ENCODE data around the gene PCCA.
"Not testable (repeated sequence)": the region's sequence is repeated elsewhere in the genome, so short reads cannot be mapped to it uniquely, and the experiment has no call there.

Gene PCCA

GRCh38 chr13:100096526-100096925 is 7.6 kb downstream of the PCCA start:
- no peak overlapping the region for H3K4me3 ChIP-seq (ENCODE audit: low read depth, low read length)

GRCh38 chr13:100097821-100098220 is 8.9 kb downstream of the PCCA start:
- H3K4me3 ChIP-seq (ENCODE audit: low read depth, low read length), result no peak overlapping the region

DNA sequence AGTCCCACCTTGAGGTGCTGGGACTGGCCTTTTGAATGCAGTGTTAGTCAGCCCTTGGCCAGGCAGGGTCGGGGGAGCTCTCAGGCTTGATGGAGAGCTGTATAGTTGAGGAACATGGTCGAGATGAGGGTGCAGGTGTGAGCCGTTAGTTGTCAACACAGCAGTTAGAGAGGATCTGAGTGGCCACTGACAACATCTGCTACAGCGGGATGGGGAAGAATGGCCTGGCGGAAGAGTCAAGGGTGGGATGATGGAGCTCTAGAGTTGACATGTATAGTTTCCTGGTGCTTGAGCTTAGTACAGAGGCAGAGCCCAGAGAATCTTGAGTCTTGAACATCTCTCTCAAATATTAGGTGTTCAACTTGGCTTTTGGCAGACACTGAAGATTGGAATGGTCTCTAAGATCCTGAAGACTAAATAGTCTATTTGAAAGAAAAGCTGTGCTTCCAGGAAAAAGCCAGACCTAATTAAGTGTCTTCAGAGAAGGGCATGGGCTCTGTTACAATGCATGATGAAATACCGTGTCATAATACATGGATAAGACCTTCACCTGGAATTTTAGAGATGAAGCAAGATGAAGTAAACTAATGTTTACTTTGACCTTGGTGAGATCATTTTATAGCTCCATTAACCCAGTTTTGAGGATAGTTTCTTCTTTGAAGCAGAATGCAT is 9.7 kb downstream of the PCCA start:
- no peak overlapping the region for H3K4me3 ChIP-seq (ENCODE audit: low read depth, low read length)

- not testable (repeated sequence) for H3K4me3 ChIP-seq (ENCODE audit: low read depth, low read length)
Measured at GRCh38 chr13:100099117-100099445, 10.2 kb downstream of the PCCA start.

- H3K4me3 ChIP-seq (ENCODE audit: low read depth, low read length), result no peak overlapping the region
Measured at GRCh38 chr13:100100115-100100879, 11.4 kb downstream of the PCCA start.

DNA sequence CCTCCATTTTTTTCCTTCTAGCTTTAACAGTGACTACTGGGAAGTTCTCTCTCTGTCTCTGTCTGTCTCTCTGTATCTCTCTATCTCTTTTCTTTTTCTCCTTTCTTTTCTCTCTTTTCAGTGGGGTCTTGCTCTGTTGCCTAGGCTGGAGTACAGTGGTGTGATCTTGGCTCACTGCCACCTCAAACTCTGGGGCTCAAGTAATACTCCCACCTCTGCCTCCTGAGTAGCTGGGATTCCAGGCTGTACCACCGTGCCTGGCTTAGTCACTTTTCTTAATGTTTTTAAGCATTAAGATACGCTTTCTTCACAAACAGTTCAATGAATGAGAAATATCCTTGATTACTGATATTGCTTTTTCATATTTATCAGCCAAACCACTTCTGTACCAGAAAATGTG is 13.1 kb downstream of the PCCA start:
- H3K4me3 ChIP-seq (ENCODE audit: low read depth, low read length), result no peak overlapping the region

DNA sequence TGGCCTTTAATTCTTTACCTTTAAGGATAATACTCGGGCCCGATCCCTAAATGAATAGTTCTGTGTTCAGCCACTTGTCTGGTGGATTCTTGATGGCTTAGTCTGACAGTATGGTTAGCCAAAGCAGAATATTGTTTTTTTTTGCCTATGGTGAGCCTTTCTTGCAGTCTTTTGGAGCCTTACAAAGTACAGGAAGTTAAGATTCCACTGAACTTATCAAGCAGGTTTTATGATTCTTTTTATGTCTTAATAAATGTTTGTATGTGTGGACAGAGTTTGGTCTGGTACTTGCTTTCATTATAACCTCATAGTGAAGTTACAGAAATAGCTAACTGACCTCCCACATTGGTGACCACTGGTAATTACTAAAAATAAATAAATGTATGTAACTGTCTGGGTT is 17.1 kb downstream of the PCCA start:
- no peak overlapping the region for H3K4me3 ChIP-seq (ENCODE audit: low read depth, low read length)

DNA sequence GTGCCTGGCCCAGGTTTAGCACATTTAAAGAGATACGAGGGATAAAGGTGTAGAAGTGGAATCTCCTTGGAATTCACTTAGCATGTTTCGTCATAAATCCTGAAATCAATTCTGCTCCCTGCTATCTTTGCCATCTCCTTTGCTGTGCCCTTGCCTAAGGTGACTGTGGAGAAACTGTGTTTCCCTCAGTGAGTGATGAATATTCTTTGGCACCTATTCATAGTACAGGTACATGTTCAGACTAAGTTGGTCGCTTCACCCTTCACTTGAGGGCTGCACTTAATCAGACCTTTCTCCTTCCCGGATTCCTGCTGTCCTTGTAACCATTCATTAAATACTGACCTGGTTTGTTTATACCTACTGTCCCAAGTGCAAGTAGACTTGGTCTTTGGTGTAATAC is 17.8 kb downstream of the PCCA start:
- no peak overlapping the region for H3K4me3 ChIP-seq (ENCODE audit: low read depth, low read length)

GRCh38 chr13:100108913-100109507 is 20.1 kb downstream of the PCCA start:
- H3K4me3 ChIP-seq (ENCODE audit: low read depth, low read length), result no peak overlapping the region

GRCh38 chr13:100110269-100110668 is 21.4 kb downstream of the PCCA start:
- H3K4me3 ChIP-seq (ENCODE audit: low read depth, low read length), result no peak overlapping the region

GRCh38 chr13:100112186-100112838 is 23.4 kb downstream of the PCCA start:
- H3K4me3 ChIP-seq (ENCODE audit: low read depth, low read length), result no peak overlapping the region

- no peak overlapping the region for H3K4me3 ChIP-seq (ENCODE audit: low read depth, low read length)
Measured at GRCh38 chr13:100115693-100116254, 26.9 kb downstream of the PCCA start.

DNA sequence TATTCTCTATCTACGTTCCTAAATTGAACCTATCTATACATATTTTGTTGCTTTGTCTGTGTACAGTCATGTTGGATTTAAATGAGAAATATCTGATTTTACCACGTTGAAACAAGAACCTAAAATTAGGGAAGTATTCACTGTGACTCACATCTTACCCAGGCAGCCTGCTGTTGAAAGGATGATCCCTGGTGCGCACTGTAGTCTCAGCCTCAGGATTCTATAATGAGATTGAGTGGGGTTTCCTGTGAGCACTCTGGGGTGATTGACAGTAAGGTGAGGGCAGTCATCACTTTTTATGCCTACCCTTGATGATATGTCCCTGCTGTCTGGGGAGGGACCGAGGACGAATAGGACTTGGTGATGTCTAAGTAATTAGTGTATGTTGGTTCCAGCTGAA is 35.4 kb downstream of the PCCA start:
- H3K4me3 ChIP-seq (ENCODE audit: low read depth, low read length), result no peak overlapping the region

DNA sequence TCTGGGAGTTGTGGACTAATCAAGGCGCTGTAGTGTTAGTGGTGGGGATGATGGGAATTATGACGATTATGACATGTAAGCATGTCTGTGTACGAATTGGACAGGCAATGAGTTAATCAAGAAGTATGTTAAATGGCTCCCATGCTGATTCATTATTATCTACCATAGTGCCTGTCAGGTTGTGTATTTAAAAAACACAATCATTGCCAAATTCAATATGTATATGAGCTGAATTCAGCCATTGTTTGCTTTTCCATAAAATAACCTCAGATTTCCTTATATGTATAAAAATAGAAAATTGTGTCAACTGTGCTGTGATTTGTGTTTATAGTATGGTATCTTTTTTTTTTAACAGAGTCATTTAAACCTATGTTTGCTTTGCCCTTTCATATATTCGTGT is 37.1 kb downstream of the PCCA start:
- H3K4me3 ChIP-seq (ENCODE audit: low read depth, low read length), result no peak overlapping the region

DNA sequence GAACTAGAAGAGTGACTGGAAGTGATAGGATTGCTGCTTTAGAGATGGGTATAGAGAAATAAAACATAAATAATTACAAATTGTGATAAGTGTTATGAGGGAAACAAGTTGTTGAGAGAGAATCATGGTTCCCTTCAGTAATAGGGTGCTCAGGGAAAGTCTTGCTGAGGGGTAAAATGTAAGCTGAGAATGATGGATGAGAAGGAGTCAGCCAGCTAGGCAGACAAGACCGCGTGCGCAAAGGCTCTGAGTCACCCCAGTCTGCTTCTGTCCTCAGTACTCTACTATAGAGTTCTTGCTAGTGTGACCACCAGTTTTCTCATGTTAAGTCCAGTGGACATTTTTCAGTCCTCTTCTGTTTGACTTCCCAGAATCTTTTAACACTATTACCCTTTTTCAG is 39.5 kb downstream of the PCCA start:
- H3K4me3 ChIP-seq (ENCODE audit: low read depth, low read length), result no peak overlapping the region

DNA sequence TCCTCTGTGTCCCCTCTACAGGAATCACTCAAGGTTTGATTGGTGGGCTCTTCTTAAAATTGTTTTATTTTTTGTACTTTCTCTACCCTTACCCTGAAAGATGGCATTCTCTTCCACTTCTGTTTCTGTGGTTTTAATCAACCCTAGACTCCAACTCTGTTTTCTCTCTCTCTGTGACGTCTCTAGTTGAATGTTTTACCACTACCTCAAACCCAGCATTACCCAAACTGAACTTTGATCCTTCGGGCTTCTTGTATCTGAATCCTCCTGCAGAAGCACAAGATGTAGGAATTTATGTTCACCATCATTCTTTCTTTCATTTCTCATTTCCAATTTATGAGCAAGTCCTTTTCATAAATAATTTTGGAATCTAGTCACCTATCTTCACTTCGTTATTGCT is 39.9 kb downstream of the PCCA start:
- H3K4me3 ChIP-seq (ENCODE audit: low read depth, low read length), result no peak overlapping the region

GRCh38 chr13:100129605-100130004 is 40.7 kb downstream of the PCCA start:
- H3K4me3 ChIP-seq (ENCODE audit: low read depth, low read length), result no peak overlapping the region

DNA sequence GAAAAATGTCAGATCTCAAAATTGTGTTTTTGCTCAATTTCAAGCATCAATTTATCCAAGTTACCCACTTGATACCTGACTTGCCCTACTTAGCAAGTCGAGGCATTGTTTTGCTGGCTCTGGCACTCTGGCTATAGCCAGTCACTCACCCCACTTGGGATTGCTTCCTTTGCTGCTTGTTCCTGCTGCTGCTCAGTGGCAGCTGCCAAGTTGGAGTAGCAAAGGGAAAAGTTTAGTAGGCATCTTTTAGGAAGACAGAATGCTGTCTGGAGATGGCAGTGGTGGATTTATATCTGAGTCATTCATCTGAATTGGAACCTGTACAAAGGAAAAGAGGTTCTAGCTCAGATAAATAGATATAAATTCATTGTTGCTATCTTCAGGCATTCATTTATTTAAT is 41.2 kb downstream of the PCCA start:
- no peak overlapping the region for H3K4me3 ChIP-seq (ENCODE audit: low read depth, low read length)

GRCh38 chr13:100130930-100131511 is 42.1 kb downstream of the PCCA start:
- no peak overlapping the region for H3K4me3 ChIP-seq (ENCODE audit: low read depth, low read length)

DNA sequence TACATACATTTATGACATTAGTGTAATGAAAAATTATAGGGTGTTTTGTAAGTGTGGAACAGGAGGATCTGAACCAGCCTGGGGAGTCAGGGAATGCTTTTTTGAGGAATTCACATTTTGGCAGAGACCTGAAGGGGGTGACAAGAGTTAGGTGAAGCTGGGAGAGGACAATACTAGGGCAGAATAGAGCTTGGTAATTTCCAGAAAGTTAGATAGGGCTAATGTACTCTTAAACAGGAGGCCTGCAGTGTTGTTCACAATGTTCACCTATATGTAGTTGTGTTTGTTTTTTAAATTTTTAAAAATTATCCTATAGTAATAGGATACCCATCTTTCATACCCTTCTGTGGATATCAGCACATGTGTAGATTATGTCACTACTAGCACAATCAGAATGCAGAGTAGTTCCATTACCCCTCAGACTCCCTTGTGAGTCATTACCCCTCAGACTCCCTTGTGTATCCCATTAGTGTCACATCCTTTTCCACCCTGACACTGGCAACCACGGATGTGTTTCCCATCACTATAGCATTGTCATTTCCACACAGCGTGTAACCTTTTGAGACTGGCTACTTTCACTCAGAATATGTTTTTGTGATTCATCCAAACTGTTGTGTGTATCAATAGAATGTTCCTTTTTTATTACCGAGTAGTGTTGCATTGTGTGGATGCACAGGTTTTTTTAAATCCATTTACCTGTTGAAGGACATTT is 43.1 kb downstream of the PCCA start:
- H3K4me3 ChIP-seq (ENCODE audit: low read depth, low read length), result no peak overlapping the region

Data from iPS-11a (cell line).